HEK293 (cell line): ENCODE results near the gene ZFPL1.
A peak's percentile ranks its signal among the peaks of the same experiment; 100 is the strongest.

Source experiments
- GLIS1 ChIP-seq: fragments of 450-650 bp; formaldehyde crosslinking; IDR thresholded peaks from 2 replicates; pipeline ENCODE4 v1.5.1; 2016; ENCODE audit warnings: missing biosample characterization, missing genetic modification characterization
- KLF10 ChIP-seq: fragments of 450-650 bp; IDR thresholded peaks from 2 replicates; pipeline ENCODE4 v1.5.1; 2018; ENCODE audit warnings: missing biosample characterization, mild to moderate bottlenecking, missing genetic modification characterization
- KLF9 ChIP-seq: fragments of 450-650 bp; formaldehyde crosslinking; IDR thresholded peaks from 2 replicates; pipeline ENCODE4 v1.5.1; 2016; ENCODE audit warnings: missing biosample characterization, missing genetic modification characterization, low read depth
- ZBTB7A ChIP-seq: fragments of 450-650 bp; formaldehyde crosslinking; IDR thresholded peaks from 2 replicates; pipeline ENCODE4 v1.5.1; 2016; ENCODE audit warnings: low read depth, missing biosample characterization, missing genetic modification characterization
- ZBTB8A ChIP-seq: fragments of 450-650 bp; formaldehyde crosslinking; IDR thresholded peaks from 2 replicates; pipeline ENCODE4 v1.5.1; 2016; ENCODE audit warnings: missing biosample characterization, missing genetic modification characterization
- ZFP69B ChIP-seq: fragments of 450-650 bp; formaldehyde crosslinking; IDR thresholded peaks from 2 replicates; pipeline ENCODE4 v1.5.1; 2016; ENCODE audit warnings: missing biosample characterization, missing genetic modification characterization
- ZNF157 ChIP-seq: fragments of 450-650 bp; formaldehyde crosslinking; IDR thresholded peaks from 2 replicates; pipeline ENCODE4 v1.5.1; 2016; ENCODE audit warnings: missing biosample characterization, missing genetic modification characterization
- ZNF23 ChIP-seq: fragments of 450-650 bp; formaldehyde crosslinking; IDR thresholded peaks from 2 replicates; pipeline ENCODE4 v1.5.1; 2016; ENCODE audit warnings: missing biosample characterization, missing genetic modification characterization, borderline replicate concordance
- ZNF239 ChIP-seq: fragments of 450-650 bp; formaldehyde crosslinking; IDR thresholded peaks from 2 replicates; pipeline ENCODE4 v1.5.1; 2016; ENCODE audit warnings: missing biosample characterization, missing genetic modification characterization
- ZNF24 ChIP-seq: fragments of 450-650 bp; formaldehyde crosslinking; IDR thresholded peaks from 2 replicates; pipeline ENCODE4 v1.5.1; 2016; ENCODE audit warnings: missing biosample characterization, missing genetic modification characterization
- ZNF571 ChIP-seq: fragments of 450-650 bp; formaldehyde crosslinking; IDR thresholded peaks from 2 replicates; pipeline ENCODE4 v1.5.0; 2017; ENCODE audit warnings: missing biosample characterization, missing genetic modification characterization
- ZNF596 ChIP-seq: fragments of 450-650 bp; IDR thresholded peaks from 2 replicates; pipeline ENCODE4 v1.5.0; 2018; ENCODE audit warnings: missing biosample characterization, mild to moderate bottlenecking, missing genetic modification characterization, moderate library complexity
- ZNF660 ChIP-seq: fragments of 450-650 bp; IDR thresholded peaks from 2 replicates; pipeline ENCODE4 v1.5.1; 2018; ENCODE audit warnings: missing biosample characterization, mild to moderate bottlenecking, missing genetic modification characterization
- ZNF701 ChIP-seq: fragments of 450-650 bp; formaldehyde crosslinking; IDR thresholded peaks from 2 replicates; pipeline ENCODE4 v1.5.1; 2016; ENCODE audit warnings: missing biosample characterization, missing genetic modification characterization
- ZNF747 ChIP-seq: fragments of 450-650 bp; formaldehyde crosslinking; IDR thresholded peaks from 2 replicates; pipeline ENCODE4 v1.5.1; 2016; ENCODE audit warnings: missing biosample characterization, missing genetic modification characterization
- TF ChIP-seq, protein P1 (sequence below): fragments of 450-650 bp; formaldehyde crosslinking; IDR thresholded peaks from 2 replicates; pipeline ENCODE4 v1.5.1; 2016; ENCODE audit warnings: missing biosample characterization, missing genetic modification characterization, low read depth
- TF ChIP-seq, protein P2 (sequence below): fragments of 450-650 bp; formaldehyde crosslinking; IDR thresholded peaks from 2 replicates; pipeline ENCODE4 v1.5.1; 2016; ENCODE audit warnings: missing biosample characterization, missing genetic modification characterization
- TF ChIP-seq, protein P3 (sequence below): fragments of 450-650 bp; formaldehyde crosslinking; IDR thresholded peaks from 2 replicates; pipeline ENCODE4 v1.5.1; 2016; ENCODE audit warnings: missing biosample characterization, missing genetic modification characterization
- TF ChIP-seq, protein P4 (sequence below): fragments of 450-650 bp; formaldehyde crosslinking; IDR thresholded peaks from 2 replicates; pipeline ENCODE4 v1.5.1; 2016; ENCODE audit warnings: missing biosample characterization, missing genetic modification characterization
- TF ChIP-seq, protein P5 (sequence below): fragments of 450-650 bp; formaldehyde crosslinking; conservative IDR thresholded peaks from 2 replicates; pipeline ENCODE4 v1.5.1; 2016; ENCODE audit warnings: low read depth, missing biosample characterization, missing genetic modification characterization
- TF ChIP-seq, protein P6 (sequence below): fragments of 450-650 bp; formaldehyde crosslinking; IDR thresholded peaks from 2 replicates; pipeline ENCODE4 v1.5.1; 2016; ENCODE audit warnings: missing biosample characterization, missing genetic modification characterization

ZFPL1 gene

DNA sequence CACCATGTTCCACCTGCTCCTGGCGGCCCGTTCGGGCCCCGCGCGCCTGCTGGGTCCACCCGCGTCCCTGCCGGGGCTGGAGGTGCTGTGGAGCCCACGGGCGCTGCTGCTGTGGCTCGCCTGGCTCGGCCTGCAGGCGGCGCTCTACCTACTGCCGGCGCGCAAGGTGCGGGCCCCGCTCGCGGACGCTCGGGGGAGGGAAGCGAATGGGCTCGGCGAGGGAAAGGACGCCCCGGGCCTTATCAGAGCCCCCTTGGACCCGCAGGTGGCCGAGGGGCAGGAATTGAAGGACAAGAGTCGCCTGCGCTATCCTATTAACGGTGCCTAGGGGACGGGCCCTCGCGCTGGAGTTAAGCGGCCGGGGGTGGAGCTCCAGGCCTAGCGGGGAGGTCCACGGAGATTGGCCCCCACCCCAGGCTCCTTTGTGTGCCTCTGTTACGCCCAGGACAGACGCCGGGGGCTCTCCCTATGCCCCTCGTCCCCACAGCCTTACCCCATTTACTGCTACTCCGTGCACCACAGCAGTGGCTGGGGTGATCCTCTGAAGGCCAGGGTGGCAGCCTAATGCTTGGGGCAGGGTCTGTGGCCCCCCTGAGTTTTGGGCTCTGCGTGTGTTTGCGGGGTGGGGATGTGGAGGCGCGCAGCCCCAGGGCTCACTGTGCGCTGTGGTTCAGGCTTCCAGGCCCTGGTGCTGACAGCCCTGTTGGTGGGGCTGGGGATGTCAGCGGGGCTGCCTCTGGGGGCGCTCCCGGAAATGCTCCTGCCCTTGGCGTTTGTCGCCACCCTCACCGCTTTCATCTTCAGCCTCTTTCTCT is 28.7 kb downstream of the ZFPL1 start (continued):
- TF ChIP-seq, protein P1, sequence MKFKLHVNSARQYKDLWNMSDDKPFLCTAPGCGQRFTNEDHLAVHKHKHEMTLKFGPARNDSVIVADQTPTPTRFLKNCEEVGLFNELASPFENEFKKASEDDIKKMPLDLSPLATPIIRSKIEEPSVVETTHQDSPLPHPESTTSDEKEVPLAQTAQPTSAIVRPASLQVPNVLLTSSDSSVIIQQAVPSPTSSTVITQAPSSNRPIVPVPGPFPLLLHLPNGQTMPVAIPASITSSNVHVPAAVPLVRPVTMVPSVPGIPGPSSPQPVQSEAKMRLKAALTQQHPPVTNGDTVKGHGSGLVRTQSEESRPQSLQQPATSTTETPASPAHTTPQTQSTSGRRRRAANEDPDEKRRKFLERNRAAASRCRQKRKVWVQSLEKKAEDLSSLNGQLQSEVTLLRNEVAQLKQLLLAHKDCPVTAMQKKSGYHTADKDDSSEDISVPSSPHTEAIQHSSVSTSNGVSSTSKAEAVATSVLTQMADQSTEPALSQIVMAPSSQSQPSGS (tag by site-specific recombination), result no peak
- TF ChIP-seq ZNF747 (tag by site-specific recombination) (no peak), ZBTB7A (tag by site-specific recombination) (no peak), ZBTB8A (tag by site-specific recombination) (peak; percentile 18), GLIS1 (tag by site-specific recombination) (0 out of 2 replicates have a peak, but pooled peaks have one; percentile 7), KLF10 (tag by site-specific recombination) (no peak), ZNF239 (tag by site-specific recombination) (peak; percentile 78; the same call in 1 of the 2 replicates), KLF9 (tag by site-specific recombination) (0 out of 2 replicates have a peak, but pooled peaks have one; percentile 1), ZNF571 (tag by site-specific recombination) (no peak), ZNF660 (tag by site-specific recombination) (peak; percentile 65; the same call in 1 of the 2 replicates), ZNF157 (tag by site-specific recombination) (no peak), ZNF701 (no peak), ZNF23 (tag by site-specific recombination) (no peak), ZNF596 (tag by site-specific recombination) (no peak), ZFP69B (peak; percentile 87), ZNF24 (tag by site-specific recombination) (no peak)
- TF ChIP-seq, protein P2, sequence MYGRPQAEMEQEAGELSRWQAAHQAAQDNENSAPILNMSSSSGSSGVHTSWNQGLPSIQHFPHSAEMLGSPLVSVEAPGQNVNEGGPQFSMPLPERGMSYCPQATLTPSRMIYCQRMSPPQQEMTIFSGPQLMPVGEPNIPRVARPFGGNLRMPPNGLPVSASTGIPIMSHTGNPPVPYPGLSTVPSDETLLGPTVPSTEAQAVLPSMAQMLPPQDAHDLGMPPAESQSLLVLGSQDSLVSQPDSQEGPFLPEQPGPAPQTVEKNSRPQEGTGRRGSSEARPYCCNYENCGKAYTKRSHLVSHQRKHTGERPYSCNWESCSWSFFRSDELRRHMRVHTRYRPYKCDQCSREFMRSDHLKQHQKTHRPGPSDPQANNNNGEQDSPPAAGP, result 0 out of 2 replicates have a peak, but pooled peaks have one; percentile 43
- TF ChIP-seq, protein P3, sequence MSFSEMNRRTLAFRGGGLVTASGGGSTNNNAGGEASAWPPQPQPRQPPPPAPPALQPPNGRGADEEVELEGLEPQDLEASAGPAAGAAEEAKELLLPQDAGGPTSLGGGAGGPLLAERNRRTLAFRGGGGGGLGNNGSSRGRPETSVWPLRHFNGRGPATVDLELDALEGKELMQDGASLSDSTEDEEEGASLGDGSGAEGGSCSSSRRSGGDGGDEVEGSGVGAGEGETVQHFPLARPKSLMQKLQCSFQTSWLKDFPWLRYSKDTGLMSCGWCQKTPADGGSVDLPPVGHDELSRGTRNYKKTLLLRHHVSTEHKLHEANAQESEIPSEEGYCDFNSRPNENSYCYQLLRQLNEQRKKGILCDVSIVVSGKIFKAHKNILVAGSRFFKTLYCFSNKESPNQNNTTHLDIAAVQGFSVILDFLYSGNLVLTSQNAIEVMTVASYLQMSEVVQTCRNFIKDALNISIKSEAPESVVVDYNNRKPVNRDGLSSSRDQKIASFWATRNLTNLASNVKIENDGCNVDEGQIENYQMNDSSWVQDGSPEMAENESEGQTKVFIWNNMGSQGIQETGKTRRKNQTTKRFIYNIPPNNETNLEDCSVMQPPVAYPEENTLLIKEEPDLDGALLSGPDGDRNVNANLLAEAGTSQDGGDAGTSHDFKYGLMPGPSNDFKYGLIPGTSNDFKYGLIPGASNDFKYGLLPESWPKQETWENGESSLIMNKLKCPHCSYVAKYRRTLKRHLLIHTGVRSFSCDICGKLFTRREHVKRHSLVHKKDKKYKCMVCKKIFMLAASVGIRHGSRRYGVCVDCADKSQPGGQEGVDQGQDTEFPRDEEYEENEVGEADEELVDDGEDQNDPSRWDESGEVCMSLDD (tag by site-specific recombination), result 0 out of 2 replicates have a peak, but pooled peaks have one; percentile 28
- TF ChIP-seq, protein P4, sequence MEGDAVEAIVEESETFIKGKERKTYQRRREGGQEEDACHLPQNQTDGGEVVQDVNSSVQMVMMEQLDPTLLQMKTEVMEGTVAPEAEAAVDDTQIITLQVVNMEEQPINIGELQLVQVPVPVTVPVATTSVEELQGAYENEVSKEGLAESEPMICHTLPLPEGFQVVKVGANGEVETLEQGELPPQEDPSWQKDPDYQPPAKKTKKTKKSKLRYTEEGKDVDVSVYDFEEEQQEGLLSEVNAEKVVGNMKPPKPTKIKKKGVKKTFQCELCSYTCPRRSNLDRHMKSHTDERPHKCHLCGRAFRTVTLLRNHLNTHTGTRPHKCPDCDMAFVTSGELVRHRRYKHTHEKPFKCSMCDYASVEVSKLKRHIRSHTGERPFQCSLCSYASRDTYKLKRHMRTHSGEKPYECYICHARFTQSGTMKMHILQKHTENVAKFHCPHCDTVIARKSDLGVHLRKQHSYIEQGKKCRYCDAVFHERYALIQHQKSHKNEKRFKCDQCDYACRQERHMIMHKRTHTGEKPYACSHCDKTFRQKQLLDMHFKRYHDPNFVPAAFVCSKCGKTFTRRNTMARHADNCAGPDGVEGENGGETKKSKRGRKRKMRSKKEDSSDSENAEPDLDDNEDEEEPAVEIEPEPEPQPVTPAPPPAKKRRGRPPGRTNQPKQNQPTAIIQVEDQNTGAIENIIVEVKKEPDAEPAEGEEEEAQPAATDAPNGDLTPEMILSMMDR (tag by site-specific recombination), result peak; percentile 59
- TF ChIP-seq, protein P5, sequence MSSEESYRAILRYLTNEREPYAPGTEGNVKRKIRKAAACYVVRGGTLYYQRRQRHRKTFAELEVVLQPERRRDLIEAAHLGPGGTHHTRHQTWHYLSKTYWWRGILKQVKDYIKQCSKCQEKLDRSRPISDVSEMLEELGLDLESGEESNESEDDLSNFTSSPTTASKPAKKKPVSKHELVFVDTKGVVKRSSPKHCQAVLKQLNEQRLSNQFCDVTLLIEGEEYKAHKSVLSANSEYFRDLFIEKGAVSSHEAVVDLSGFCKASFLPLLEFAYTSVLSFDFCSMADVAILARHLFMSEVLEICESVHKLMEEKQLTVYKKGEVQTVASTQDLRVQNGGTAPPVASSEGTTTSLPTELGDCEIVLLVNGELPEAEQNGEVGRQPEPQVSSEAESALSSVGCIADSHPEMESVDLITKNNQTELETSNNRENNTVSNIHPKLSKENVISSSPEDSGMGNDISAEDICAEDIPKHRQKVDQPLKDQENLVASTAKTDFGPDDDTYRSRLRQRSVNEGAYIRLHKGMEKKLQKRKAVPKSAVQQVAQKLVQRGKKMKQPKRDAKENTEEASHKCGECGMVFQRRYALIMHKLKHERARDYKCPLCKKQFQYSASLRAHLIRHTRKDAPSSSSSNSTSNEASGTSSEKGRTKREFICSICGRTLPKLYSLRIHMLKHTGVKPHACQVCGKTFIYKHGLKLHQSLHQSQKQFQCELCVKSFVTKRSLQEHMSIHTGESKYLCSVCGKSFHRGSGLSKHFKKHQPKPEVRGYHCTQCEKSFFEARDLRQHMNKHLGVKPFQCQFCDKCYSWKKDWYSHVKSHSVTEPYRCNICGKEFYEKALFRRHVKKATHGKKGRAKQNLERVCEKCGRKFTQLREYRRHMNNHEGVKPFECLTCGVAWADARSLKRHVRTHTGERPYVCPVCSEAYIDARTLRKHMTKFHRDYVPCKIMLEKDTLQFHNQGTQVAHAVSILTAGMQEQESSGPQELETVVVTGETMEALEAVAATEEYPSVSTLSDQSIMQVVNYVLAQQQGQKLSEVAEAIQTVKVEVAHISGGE (tag by site-specific recombination), result no peak
- TF ChIP-seq, protein P6, sequence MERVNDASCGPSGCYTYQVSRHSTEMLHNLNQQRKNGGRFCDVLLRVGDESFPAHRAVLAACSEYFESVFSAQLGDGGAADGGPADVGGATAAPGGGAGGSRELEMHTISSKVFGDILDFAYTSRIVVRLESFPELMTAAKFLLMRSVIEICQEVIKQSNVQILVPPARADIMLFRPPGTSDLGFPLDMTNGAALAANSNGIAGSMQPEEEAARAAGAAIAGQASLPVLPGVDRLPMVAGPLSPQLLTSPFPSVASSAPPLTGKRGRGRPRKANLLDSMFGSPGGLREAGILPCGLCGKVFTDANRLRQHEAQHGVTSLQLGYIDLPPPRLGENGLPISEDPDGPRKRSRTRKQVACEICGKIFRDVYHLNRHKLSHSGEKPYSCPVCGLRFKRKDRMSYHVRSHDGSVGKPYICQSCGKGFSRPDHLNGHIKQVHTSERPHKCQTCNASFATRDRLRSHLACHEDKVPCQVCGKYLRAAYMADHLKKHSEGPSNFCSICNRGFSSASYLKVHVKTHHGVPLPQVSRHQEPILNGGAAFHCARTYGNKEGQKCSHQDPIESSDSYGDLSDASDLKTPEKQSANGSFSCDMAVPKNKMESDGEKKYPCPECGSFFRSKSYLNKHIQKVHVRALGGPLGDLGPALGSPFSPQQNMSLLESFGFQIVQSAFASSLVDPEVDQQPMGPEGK (tag by site-specific recombination), result peak; percentile 43; the same call in 1 of the 2 replicates
